Measurements from ENCODE around the gene PPME1. TPM values are rescaled to one million over a fixed set of nuclear protein-coding genes. Genes with fewer than 3 reads are reported as not detected.
A peak's percentile ranks its signal among the peaks of the same experiment; 100 is the strongest.
"Not testable (repeated sequence)": the region's sequence is repeated elsewhere in the genome, so short reads cannot be mapped to it uniquely, and the experiment has no call there.

Gene PPME1
- total RNA-seq = 35.4 TPM
- long read RNA-seq, full-length matches to known transcripts = 95 of 114 reads
- long read RNA-seq, partial matches to known transcripts = 5 of 114 reads
- long read RNA-seq, other reads (novel, unspliced or antisense) = 14 of 114 reads

- peak; percentile 98 for DNase-seq (ENCODE audit: low spot score)
Measured at GRCh38 chr11:74170694-74171629, at the start of gene PPME1, which contains the start of gene C2CD3. Gene PPME1, plus strand, starts transcription at chr11:74171289. Its CDS starts 133 bp downstream, at chr11:74171422. Gene C2CD3, minus strand, starts transcription at chr11:74171002. Its CDS starts 210 bp downstream, at chr11:74170792.

- DNase-seq (ENCODE audit: low spot score) = no peak
Measured at GRCh38 chr11:74121804-74122203, 49.3 kb upstream of the PPME1 start.

GRCh38 chr11:74123008-74123448, 48.1 kb upstream of the PPME1 start:
- DNase-seq (ENCODE audit: low spot score) = no peak

- DNase-seq (ENCODE audit: low spot score) = not testable (repeated sequence)
Measured at GRCh38 chr11:74129121-74129520, 42.0 kb upstream of the PPME1 start.

GRCh38 chr11:74132833-74133232, 38.3 kb upstream of the PPME1 start:
- DNase-seq (ENCODE audit: low spot score) = no peak

- no peak for DNase-seq (ENCODE audit: low spot score)
Measured at GRCh38 chr11:74133436-74133835, 37.7 kb upstream of the PPME1 start.

GRCh38 chr11:74134661-74135060, 36.4 kb upstream of the PPME1 start:
- no peak for DNase-seq (ENCODE audit: low spot score)

- DNase-seq (ENCODE audit: low spot score) = no peak
Measured at GRCh38 chr11:74135127-74135840, 35.8 kb upstream of the PPME1 start.

- DNase-seq (ENCODE audit: low spot score) = no peak
Measured at GRCh38 chr11:74138021-74138420, 33.1 kb upstream of the PPME1 start.

GRCh38 chr11:74138572-74138971, 32.5 kb upstream of the PPME1 start:
- no peak for DNase-seq (ENCODE audit: low spot score)

- DNase-seq (ENCODE audit: low spot score) = no peak
Measured at GRCh38 chr11:74139151-74139918, 31.8 kb upstream of the PPME1 start.

- DNase-seq (ENCODE audit: low spot score) = not testable (repeated sequence)
Measured at GRCh38 chr11:74139919-74140431, 31.1 kb upstream of the PPME1 start.

- DNase-seq (ENCODE audit: low spot score) = no peak
Measured at GRCh38 chr11:74141241-74141695, 29.8 kb upstream of the PPME1 start.

GRCh38 chr11:74141908-74142307, 29.2 kb upstream of the PPME1 start:
- no peak for DNase-seq (ENCODE audit: low spot score)

- no peak for DNase-seq (ENCODE audit: low spot score)
Measured at GRCh38 chr11:74142624-74143023, 28.5 kb upstream of the PPME1 start.

GRCh38 chr11:74144592-74144991, 26.5 kb upstream of the PPME1 start:
- DNase-seq (ENCODE audit: low spot score) = no peak

GRCh38 chr11:74147199-74147929, 23.7 kb upstream of the PPME1 start:
- DNase-seq (ENCODE audit: low spot score) = no peak

GRCh38 chr11:74153224-74153623, 17.9 kb upstream of the PPME1 start:
- no peak for DNase-seq (ENCODE audit: low spot score)

- no peak for DNase-seq (ENCODE audit: low spot score)
Measured at GRCh38 chr11:74154620-74155281, 16.3 kb upstream of the PPME1 start.
